Stimulated activated naive CD4-positive, alpha-beta T cell treated with Interleukin-2 at 50 U/mL for 16 hours (primary cell): ENCODE results near the gene REC8.
A peak's percentile ranks its signal among the peaks of the same experiment; 100 is the strongest.

Experiments used
- DNase-seq: peaks from one replicate; lab custom pipeline; 2025; lab: John Stamatoyannopoulos, UW

The REC8 gene

GRCh38 chr14:24138396-24139271 is 33.2 kb upstream of the REC8 start:
- no peak for DNase-seq

- peak; percentile 25 for DNase-seq
Measured at GRCh38 chr14:24139272-24139934, 32.5 kb upstream of the REC8 start.

GRCh38 chr14:24141097-24141880 is 30.6 kb upstream of the REC8 start, which contains the start of gene EMC9:
EMC9 (minus strand) TSS chr14:24141591; CDS start chr14:24141304, 287 bp downstream.
- DNase-seq: peak; percentile 100

- no peak for DNase-seq
Measured at GRCh38 chr14:24143511-24143910, 28.4 kb upstream of the REC8 start.

- no peak for DNase-seq
Measured at GRCh38 chr14:24144451-24144850, 27.4 kb upstream of the REC8 start.

GRCh38 chr14:24145219-24145618 is 26.7 kb upstream of the REC8 start:
- no peak for DNase-seq

GRCh38 chr14:24145690-24146452 is 26.0 kb upstream of the REC8 start:
- DNase-seq: no peak

GRCh38 chr14:24146453-24146977 is 25.4 kb upstream of the REC8 start, which contains the start of gene PSME2:
PSME2 (minus strand) TSS chr14:24146610; CDS start chr14:24146581, 29 bp downstream.
- DNase-seq: peak; percentile 86

- DNase-seq: peak; percentile 99
Measured at GRCh38 chr14:24146978-24147760, 24.7 kb upstream of the REC8 start, which contains the start of gene RNF31. RNF31 (plus strand) TSS chr14:24147498; CDS start chr14:24147699, 201 bp downstream.

GRCh38 chr14:24147761-24148428 is 24.0 kb upstream of the REC8 start:
- DNase-seq: no peak

- no peak for DNase-seq
Measured at GRCh38 chr14:24149302-24149969, 22.4 kb upstream of the REC8 start.

GRCh38 chr14:24150061-24150460 is 21.8 kb upstream of the REC8 start:
- DNase-seq: no peak

GRCh38 chr14:24150567-24150966 is 21.3 kb upstream of the REC8 start:
- DNase-seq: no peak

GRCh38 chr14:24150993-24151392 is 20.9 kb upstream of the REC8 start:
- DNase-seq: no peak

- DNase-seq: no peak
Measured at GRCh38 chr14:24151404-24152080, 20.3 kb upstream of the REC8 start.

GRCh38 chr14:24155100-24155499 is 16.8 kb upstream of the REC8 start:
- no peak for DNase-seq

- no peak for DNase-seq
Measured at GRCh38 chr14:24156840-24157239, 15.0 kb upstream of the REC8 start.

- DNase-seq: no peak
Measured at GRCh38 chr14:24157331-24157730, 14.5 kb upstream of the REC8 start.
